CD4-positive, alpha-beta T cell treated with Interleukin-10 for 1 hour (primary cell): ENCODE data around the gene ACSBG1.
A peak's percentile ranks its signal among the peaks of the same experiment; 100 is the strongest.

Experiments
- DNase-seq: peaks from one replicate; pipeline ENCODE4 v3.0.0-alpha.2; 2020

ACSBG1 gene

GRCh38 chr15:78234515-78235040 is at the start of gene ACSBG1:
Gene ACSBG1 (minus strand): TSS chr15:78234565. CDS start chr15:78234501, 64 bp downstream.
- DNase-seq: no peak

- DNase-seq: no peak
Measured at GRCh38 chr15:78282324-78282723, 48.0 kb upstream of the ACSBG1 start.

- no peak for DNase-seq
Measured at GRCh38 chr15:78280319-78281072, 46.1 kb upstream of the ACSBG1 start.

- no peak for DNase-seq
Measured at GRCh38 chr15:78276064-78276943, 41.9 kb upstream of the ACSBG1 start.

- DNase-seq: no peak
Measured at GRCh38 chr15:78274994-78275393, 40.6 kb upstream of the ACSBG1 start.

GRCh38 chr15:78272776-78273175 is 38.4 kb upstream of the ACSBG1 start:
- DNase-seq: no peak

- no peak for DNase-seq
Measured at GRCh38 chr15:78272316-78272715, 38.0 kb upstream of the ACSBG1 start.

- no peak for DNase-seq
Measured at GRCh38 chr15:78266806-78267205, 32.4 kb upstream of the ACSBG1 start.

- DNase-seq: no peak
Measured at GRCh38 chr15:78266229-78266628, 31.9 kb upstream of the ACSBG1 start.

- no peak for DNase-seq
Measured at GRCh38 chr15:78265752-78266224, 31.4 kb upstream of the ACSBG1 start.

- DNase-seq: no peak
Measured at GRCh38 chr15:78265137-78265460, 30.7 kb upstream of the ACSBG1 start.

- peak; percentile 79 for DNase-seq
Measured at GRCh38 chr15:78264304-78265136, 30.2 kb upstream of the ACSBG1 start, which contains the start of gene DNAJA4. Gene DNAJA4 (plus strand): TSS chr15:78264562. CDS start chr15:78264764, 202 bp downstream.

GRCh38 chr15:78263907-78264303 is 29.5 kb upstream of the ACSBG1 start:
- DNase-seq: no peak

- no peak for DNase-seq
Measured at GRCh38 chr15:78263351-78263781, 29.0 kb upstream of the ACSBG1 start.

- DNase-seq: no peak
Measured at GRCh38 chr15:78261062-78261461, 26.7 kb upstream of the ACSBG1 start.

- no peak for DNase-seq
Measured at GRCh38 chr15:78260489-78260888, 26.1 kb upstream of the ACSBG1 start.

GRCh38 chr15:78259232-78259631 is 24.9 kb upstream of the ACSBG1 start:
- DNase-seq: no peak

- no peak for DNase-seq
Measured at GRCh38 chr15:78257681-78258080, 23.3 kb upstream of the ACSBG1 start.

GRCh38 chr15:78256044-78256437 is 21.7 kb upstream of the ACSBG1 start:
- no peak for DNase-seq

GRCh38 chr15:78255421-78256043 is 21.2 kb upstream of the ACSBG1 start:
- DNase-seq: no peak

GRCh38 chr15:78251136-78251535 is 16.8 kb upstream of the ACSBG1 start:
- DNase-seq: no peak

- no peak for DNase-seq
Measured at GRCh38 chr15:78249131-78249530, 14.8 kb upstream of the ACSBG1 start.
